AG04450 (cell line): Measurements from ENCODE around the gene NPPB. TPM values are rescaled to one million over a fixed set of nuclear protein-coding genes. Genes with fewer than 3 reads are reported as not detected.

Experiments used
- CTCF ChIA-PET: fragments of 300-600, 350-600 bp; formaldehyde crosslinking; extraction: SDS; loops from one replicate; lab custom pipeline; 2022; ENCODE audit warnings: antibody characterized with exemption, inconsistent platforms; lab: Charles Lee
- POLR2A ChIA-PET: fragments of 350-600 bp; formaldehyde crosslinking; extraction: SDS; loops from one replicate; lab custom pipeline; 2021; ENCODE audit warnings: antibody characterized with exemption, inconsistent platforms; lab: Yijun Ruan, JAX
- DNase-seq: peaks from one replicate; pipeline ENCODE4 v3.0.0-alpha.2; 2011; ENCODE audit warnings: low read depth, low spot score
- H3K27ac ChIP-seq: one replicate; pipeline ENCODE4 v1.5.1; 2012; ENCODE audit warnings: low read depth, low read length, control low read depth
- H3K27me3 ChIP-seq: one replicate; pipeline ENCODE4 v1.6.0; 2012; ENCODE audit warnings: low read length; ENCODE audit not compliant: control insufficient read depth, insufficient read depth
- H3K4me3 ChIP-seq: 2 replicates; pipeline ENCODE4 v1.5.1; 2011; ENCODE audit warnings: mild to moderate bottlenecking, low read depth, low read length, control low read depth
- H3K9me3 ChIP-seq: 2 replicates; pipeline ENCODE4 v1.5.1; 2012; ENCODE audit warnings: low read length; ENCODE audit not compliant: control insufficient read depth, insufficient read depth
- CTCF ChIP-seq: IDR thresholded peaks from 2 replicates; pipeline ENCODE4 v1.5.1; 2011; ENCODE audit warnings: low read depth, low read length, control low read depth, inconsistent platforms
- polyA plus RNA-seq: library from polyadenylated mRNA; depleted of rRNA; stranded (reverse); fragments of >200 nt; gene quantifications from 2 replicates; pipeline ENCODE4 v1.2.3, GENCODE V29; 2011

Gene NPPB
- polyA plus RNA-seq, 1 experiment, result not detected

- POLR2A ChIA-PET, result no interaction called here
Observed at GRCh38 chr1:11851180-11851579, 7.6 kb downstream of the NPPB start.

GRCh38 chr1:11850156-11850555 lies 8.6 kb downstream of the NPPB start:
- DNase-seq, result no peak
- Histone ChIP-seq H3K4me3 (no peak overlapping the region), H3K27me3 (peaks cover 7% of the 10 kb centered on the region), H3K27ac (no peak overlapping the region), H3K9me3 (no peaks in the 10 kb centered on the region; the same call in 1 of the 2 replicates)
- POLR2A ChIA-PET, result no interaction called here
- CTCF ChIA-PET, result no interaction called here
- TF ChIP-seq CTCF, result no peak

More at GRCh38 chr1:11851180-11851579, 7.6 kb downstream of the NPPB start:
- Histone ChIP-seq H3K9me3 (no peaks in the 10 kb centered on the region; the same call in 1 of the 2 replicates), H3K4me3 (no peak overlapping the region), H3K27me3 (peaks cover 7% of the 10 kb centered on the region), H3K27ac (no peak overlapping the region)
- CTCF ChIA-PET, result no interaction called here
- TF ChIP-seq CTCF, result no peak
- no peak for DNase-seq

GRCh38 chr1:11848373-11848700 lies 10.4 kb downstream of the NPPB start:
- POLR2A ChIA-PET, result interaction anchor here (1.2 kb wide), 1 partner anchor 60 kb away, joined by 7 read pairs; no protein-coding TSS in a partner anchor
- TF ChIP-seq CTCF, result no peak
- no peak for DNase-seq
- H3K27ac ChIP-seq, result no peak overlapping the region
- H3K27me3 ChIP-seq, result peaks cover 5% of the 10 kb centered on the region
- H3K4me3 ChIP-seq, result no peak overlapping the region
- H3K9me3 ChIP-seq, result no peaks in the 10 kb centered on the region; the same call in 1 of the 2 replicates
- CTCF ChIA-PET, result interaction anchor here (1.0 kb wide), 1 partner anchor 9 kb away, joined by 3 read pairs; no protein-coding TSS in a partner anchor

- Histone ChIP-seq H3K27me3 (peaks cover 2% of the 10 kb centered on the region), H3K9me3 (no peaks in the 10 kb centered on the region; the same call in 1 of the 2 replicates), H3K4me3 (no peak within 1 kb of the TSS), H3K27ac (peak within 1 kb of the TSS; percentile 21)
- ChIA-PET POLR2A (interaction anchor here (1.2 kb wide), 1 partner anchor 60 kb away, joined by 7 read pairs; no protein-coding TSS in a partner anchor), CTCF (interaction anchor here (0.9 to 1.1 kb wide), 3 partner anchors 8 to 60 kb away, joined by 3 to 5 read pairs (median 4); no protein-coding TSS in a partner anchor)
- DNase-seq, result no peak
- TF ChIP-seq CTCF, result no peak
Observed at GRCh38 chr1:11847667-11848372, 10.9 kb downstream of the NPPB start, which contains the start of gene NPPA. NPPA (minus strand) TSS chr1:11847783; CDS start chr1:11847684, 99 bp downstream.
